NCI-H345 treated with DMSO at 0.1 percent for 48 hours (cell line): ENCODE results near the gene SNAP23.

ENCODE experiments used
- DNase-seq: peaks from one replicate; lab custom pipeline; 2025; ENCODE audit not compliant: unreplicated experiment; lab: John Stamatoyannopoulos, UW

SNAP23 gene

DNA sequence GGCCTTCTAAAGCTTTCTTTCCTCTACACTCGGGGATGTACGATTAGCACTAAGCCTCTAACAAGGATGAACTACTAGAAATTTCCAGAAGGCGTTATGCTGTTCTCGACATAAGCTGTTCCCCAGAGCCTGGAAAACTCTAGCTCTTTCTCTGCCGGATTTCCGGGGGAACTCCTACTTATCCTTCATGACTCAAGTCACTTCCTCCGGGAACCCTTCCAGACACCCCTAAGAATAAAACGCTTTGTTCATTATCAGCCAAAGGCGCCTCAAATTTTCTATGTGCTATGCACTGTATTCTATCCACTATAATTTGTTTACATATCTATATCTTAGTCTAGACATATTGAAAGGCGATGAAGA is 455 bp upstream of the SNAP23 start:
- no peak for DNase-seq

DNA sequence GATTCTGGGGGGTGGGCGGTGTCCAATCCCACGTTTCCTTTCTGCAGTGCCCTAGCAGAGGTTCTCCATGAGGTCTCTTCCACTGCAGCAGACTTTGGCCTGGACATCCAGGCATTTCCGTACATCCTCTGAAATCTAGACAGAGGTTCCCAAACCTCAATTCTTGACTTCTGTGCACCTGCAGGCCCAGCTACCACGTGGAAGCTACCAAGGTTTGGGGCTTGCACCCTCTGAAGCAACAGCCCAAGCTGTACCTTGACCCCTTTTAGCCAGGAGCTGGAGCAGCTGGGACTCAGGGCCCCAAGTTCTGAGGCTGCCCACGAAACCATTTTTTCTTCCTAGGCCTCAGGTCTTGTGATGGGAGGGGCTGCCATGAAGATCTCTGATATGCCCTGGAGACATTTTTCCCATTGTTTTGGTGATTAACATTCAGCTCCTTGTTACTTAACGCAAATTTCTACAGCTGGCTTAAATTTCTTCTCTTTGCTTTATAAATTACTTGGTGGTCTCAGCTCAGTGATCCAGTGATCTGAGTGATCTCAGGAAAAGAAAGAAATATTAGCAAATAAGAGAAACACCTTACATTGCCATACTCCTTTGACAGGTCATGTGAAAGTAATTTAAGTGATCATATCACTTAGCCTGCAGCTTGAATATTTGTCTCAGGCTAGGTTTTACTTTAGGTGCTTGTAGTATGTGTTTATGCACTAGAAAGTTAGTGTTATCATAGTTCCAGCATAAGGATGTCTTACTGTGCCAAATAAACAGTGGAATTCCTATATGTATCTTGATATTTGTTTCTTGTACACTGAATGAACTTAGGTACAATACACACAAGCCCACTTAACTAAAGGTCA is 3.0 kb downstream of the SNAP23 start:
- DNase-seq = no peak

DNA sequence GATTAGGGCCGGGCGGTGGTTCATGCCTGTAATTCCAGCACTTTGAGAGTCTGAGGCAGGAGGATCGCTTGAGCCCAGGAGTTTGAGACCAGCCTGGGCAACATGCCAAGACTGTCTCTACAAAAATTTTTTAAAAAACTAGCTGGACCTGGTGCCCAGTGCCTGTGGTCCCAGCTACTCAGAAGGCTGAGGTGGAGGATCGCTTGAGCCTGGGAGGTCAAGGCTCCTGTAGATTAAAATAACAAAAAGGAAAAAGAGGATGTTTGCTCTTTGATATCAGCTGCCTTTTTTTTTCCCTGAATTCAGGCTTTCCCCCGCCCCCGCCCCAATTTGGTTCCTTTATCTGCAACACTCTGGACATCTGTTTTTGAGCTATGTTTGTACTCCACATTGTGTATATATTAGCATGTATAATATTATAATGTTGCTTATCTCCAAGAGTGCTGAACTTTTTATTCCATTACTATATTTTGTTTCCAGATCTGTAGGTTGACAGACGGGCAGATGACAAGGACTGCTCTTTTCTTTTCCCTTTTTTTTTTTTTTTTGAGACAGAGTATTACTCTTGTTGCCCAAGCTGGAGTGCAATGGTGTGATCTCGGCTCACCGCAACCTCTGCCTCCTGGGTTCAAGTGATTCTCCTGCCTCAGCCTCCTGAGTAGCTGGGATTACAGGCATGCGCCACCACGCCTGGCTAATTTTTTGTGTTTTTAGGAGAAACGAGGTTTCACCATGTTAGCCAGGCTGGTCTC is 4.6 kb downstream of the SNAP23 start:
- no peak for DNase-seq

DNA sequence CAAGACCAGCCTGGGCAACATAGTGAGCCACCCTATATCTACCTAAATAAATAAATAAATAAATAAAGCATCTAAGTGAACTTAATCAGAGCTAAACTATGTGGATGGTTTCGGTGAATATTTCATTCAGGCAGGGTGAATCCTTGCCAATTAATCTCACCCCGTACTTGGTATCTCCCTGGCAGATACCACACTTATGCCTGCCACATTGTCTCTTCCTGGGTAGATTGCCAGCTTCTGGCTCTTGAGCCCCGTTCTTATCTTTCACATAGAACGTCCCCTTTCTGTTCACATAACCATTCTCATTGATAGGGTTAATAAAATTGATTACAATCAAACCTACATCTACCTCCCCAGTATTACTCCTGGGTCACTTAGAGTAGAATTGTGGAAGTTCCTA is 7.0 kb downstream of the SNAP23 start:
- no peak for DNase-seq

DNA sequence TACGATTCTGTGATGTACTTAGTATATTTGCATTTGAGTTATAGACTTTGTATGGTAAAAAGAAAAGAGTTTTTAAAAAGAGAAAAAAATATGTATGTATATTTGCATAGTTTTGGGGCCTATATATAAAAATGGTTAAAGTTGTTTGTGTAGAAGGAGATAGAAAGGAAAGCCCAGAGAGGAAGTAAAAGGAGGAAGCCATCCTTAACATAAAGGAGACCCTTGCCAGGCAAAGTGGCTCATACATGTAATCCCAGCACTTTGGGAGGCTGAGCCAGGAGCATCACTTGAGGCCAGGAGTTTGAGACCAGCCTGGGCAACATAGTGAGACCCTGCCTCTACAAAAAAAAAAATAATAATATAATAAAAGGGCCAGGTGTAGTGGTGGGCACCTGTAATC is 8.4 kb downstream of the SNAP23 start:
- no peak for DNase-seq

DNA sequence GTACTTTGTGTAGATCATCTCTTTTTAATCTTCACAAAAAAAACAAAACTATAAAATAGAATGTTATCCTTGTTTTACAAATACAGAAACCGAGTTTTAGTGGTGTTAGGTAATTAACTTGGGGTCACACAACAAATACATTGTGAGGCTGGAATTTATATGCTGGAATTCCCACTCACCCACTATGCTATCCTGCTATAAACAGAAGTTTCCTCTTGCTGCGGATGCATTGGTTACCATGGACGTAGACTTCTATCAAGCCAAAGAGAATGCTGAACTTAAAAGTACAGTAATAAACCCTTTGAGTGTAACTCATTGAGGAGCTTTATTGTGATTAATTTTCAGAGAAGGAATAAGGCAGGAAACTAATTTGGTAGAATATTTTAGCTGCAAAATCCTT is 9.2 kb downstream of the SNAP23 start:
- DNase-seq = no peak

DNA sequence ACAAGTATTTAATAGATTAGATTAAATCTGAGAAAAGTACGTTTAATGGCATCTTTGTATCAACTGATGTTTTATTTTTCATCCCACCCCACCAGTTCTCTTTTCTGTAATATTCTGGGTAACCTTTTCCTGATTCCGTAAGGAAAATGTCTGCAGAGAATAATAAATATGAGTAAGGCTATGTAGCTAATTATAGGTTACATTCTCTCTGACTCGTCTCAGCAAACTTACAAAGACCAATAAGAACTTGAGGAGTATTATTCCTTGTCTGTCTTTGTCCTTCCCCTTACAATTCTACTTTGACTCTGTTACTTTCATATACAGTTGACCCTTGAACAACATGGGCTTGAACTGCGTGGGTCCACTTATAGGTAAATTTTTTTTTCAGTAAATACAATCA is 12.1 kb downstream of the SNAP23 start:
- no peak for DNase-seq

DNA sequence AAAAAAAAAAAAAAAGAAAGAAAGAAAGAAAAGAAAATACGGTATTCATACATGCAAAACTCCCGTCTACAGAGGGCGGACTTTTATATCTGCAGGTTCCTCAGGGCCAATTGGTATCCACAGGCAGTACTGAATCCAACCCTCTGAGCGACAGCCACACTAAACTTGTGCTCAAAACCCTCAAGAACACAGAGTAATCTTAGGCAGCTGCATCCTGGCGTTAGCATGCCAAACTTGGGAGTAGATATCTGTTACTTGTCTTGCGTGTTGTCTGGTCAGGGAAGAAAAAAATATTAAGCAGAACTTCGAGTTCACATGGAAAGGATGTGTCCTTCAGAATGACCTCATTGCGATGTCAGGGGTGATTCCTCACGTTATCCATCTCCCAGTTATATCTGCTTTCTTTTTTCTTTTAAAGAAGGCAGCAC is 12.8 kb downstream of the SNAP23 start:
- DNase-seq = no peak

DNA sequence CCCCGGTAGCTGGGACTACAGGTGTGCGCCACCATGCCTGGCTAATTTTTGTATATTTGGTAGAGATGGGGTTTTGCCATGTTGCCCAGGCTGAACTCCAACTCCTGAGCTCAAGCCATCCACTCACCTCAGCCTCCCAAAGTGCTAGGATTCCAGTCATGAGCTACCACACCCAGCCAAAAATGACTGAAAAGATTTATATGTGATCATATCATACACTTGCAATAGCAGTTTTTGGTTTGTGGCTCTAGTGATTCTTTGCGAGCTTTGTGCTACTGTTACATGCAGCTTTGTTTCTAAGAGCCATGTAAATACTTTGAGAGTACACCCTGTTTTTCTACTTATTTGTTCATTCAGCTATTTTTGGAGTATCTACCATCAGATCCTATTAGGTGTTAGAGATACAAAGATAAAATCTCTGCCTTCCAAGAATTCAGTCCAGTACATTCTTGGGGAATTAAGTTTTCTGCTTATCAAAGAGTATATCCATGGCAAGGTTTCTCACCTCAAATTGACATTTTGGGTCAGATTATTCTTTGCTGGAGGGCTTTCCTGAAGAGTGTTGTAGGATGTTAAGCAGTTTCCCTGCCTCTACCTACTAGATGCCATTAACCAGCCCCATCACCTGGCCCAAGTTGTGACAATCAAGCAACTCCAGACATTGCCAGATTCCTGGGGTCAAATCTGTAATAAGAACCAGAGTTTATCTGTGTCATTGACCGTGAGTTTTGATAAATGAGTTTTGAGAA is 15.0 kb downstream of the SNAP23 start:
- no peak for DNase-seq

DNA sequence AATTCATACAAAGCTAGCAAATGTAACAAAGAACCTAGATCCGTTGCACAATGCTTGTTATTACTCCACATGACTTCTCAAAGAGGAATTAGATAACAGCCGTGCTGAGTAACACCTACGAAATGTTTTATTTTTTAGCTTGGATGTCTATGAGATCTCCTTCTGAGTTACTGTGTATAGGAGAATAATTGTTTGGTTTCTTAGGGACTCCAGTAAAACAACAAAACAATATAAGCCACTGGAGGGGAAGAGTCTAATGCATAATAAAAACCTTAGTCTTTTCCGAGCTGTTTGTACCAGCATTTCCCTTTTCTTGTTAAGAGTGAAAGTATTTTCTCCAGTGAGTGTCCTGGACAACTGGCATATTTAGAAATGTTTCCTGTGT is 15.6 kb downstream of the SNAP23 start:
- no peak for DNase-seq

DNA sequence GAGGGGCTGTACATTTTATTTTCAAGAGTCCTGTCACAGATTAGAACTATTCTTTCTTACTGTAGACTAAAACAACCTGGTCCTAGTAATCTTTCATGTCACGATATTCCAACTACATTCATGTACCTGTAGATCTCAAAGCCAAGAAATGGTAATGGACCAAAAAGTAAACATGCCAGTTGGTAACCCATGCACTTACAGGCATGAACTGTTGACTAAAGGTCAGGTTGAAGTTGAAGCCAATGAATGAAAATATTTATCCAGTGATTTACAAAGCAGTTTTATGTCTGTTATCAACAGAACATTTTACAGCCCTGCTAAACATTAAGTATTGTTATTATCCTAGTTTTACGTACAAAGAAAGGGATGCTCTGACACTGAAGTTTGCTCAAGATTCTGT is 27.9 kb downstream of the SNAP23 start:
- no peak for DNase-seq

DNA sequence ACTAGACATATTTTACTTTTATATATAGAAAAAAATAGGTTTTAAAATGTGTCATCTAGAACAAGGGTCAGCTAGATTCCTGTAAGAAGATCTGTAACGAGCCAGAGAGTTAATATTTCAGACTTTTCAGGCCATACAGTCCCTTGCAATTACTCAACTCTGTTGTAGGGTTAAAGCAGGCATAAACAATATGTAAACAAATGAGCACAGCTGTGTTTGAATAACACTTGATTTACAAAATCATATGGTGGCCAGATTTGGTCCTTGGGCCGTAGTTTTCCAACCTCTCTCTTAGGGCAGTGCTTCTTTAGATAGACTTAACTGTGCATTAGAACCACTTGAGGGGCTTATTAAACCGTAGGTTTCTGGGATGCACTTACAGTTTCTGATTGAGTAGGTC is 33.5 kb downstream of the SNAP23 start:
- DNase-seq = no peak

DNA sequence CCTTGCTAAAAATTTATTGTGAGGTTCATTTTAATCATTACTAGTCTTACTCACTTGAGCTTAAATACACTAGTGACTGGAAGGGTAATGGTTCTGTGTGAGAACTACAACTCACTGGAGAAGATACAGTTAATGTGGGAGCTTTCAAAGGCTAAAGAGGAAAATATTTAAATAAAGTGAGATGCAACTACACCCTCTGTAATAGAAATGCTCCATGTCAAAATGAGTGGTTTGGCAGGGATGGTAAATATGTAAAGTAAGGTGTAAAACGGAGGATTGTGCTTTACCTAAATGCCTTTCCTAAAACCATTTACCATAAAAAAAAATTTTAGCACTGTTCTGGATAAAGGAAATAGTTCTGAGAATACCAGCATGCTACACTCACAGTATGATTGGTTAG is 37.8 kb downstream of the SNAP23 start:
- no peak for DNase-seq

DNA sequence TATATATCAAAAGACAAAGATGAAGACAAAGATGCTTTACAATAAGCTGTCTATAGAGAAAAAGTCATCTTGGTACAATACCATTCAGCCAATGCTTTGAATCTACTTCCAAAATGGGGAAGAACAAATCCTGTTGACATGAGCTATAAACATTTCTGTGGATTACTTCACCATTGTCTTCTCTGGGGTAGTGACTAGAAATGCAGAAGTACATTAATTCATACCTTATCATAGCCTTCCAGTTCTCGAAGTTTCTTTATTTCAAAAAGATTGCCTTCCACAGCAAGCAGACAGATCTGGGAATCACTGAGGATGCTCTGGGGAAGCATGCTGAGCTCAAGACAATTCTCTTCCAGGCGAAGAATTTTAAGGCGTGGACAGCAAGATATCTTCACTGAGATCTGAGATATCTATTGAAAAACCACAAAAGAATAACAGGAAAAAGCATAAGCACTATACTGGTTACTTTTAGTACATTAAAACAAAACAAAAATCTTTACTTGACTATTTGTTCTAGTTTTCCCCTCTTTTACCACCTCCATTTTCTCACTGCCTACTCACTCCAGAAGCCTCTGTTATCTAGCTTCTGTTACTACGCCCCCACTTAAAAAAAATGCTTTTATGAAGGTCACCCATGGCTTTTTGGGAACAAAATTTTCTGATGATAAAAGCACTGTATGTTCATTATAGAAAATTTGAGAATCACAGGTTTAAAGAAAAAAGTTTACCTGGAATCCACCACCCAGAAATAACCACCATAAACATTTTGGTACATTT is 49.6 kb downstream of the SNAP23 start:
- DNase-seq = no peak

DNA sequence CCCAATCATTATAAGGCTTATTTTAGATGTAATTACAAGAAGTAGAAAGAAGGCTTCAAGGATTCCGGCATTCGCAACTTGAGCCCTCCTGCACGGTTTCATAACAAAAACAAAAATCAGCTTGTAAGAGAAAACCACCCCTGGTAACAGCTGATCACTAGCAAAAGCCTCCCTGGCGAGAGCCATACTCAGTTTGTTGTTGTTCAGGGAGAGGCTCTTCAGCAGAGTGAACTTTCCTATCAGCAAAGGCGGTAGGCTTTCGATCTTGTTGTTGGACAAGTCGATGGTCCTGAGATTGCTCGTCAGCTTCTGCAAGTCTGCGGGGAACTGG is 52.4 kb downstream of the SNAP23 start:
- DNase-seq = peak; percentile 8

DNA sequence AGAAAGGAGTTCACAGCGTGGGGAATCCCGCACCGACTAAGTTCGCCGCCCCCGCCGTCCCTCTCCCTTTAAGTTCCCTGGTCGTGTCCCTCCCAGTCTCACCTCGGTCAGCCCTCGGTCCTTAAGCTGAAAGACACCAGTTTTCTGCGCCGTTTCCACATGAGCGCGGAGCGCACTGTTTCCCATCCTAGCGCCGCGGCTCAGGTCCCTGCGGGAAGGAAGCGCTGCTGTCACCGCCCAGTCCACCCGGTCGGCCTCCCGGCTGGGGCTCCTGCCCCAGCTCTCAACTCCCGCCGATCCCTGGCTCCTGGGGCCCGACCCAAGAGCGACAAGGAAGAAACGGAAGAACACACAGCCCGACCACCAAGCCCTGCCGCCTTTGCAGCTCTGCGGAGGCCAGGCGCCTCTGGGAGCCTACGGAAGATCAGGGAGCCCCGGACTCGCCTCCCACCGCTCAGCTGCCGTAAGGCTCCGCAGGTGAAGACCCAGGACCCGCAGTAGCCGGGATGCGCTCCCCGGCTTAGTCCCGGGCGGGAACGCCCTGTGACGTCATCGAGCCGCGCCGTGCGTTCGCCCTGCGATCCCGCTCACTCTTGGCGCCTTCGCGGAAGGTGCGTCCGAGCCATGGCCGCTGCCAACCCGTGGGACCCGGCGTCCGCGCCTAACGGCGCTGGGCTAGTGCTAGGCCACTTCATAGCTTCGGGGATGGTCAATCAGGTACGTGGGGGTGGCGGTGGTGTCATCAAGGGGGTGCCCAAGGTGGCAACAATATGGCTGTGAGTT is 53.0 kb downstream of the SNAP23 start, which contains the start of the genes HAUS2 and LRRC57:
Gene HAUS2 (plus strand): TSS at position 590 of the 783 bp plus-strand sequence. CDS start 35 bp downstream, at position 625.
Gene LRRC57 (minus strand): TSS at position 545 of the 783 bp plus-strand sequence. CDS start 359 bp downstream, at position 186.
- DNase-seq = peak; percentile 40

DNA sequence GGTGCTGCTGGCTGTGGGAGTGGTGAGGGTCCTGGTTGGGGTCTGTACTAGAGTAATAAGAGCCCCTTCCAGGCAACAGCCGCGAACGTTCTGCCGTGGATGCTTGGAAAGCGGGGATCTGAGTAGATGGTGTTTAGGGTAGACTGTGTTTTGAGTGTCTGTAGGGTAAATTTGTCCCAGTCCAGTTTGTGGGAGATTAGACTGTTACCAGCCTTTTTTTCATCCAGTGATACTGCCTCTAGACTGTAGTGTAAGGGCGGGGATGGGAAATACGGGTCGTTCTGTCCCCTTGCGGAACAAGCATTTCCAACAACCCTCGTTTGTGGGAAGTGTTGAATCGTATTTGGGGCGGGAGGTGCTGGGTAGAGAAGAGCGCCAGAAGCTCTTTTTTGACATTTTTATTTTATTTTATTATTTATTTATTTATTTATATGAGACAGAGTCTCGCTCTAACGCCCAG is 53.6 kb downstream of the SNAP23 start:
- no peak for DNase-seq

DNA sequence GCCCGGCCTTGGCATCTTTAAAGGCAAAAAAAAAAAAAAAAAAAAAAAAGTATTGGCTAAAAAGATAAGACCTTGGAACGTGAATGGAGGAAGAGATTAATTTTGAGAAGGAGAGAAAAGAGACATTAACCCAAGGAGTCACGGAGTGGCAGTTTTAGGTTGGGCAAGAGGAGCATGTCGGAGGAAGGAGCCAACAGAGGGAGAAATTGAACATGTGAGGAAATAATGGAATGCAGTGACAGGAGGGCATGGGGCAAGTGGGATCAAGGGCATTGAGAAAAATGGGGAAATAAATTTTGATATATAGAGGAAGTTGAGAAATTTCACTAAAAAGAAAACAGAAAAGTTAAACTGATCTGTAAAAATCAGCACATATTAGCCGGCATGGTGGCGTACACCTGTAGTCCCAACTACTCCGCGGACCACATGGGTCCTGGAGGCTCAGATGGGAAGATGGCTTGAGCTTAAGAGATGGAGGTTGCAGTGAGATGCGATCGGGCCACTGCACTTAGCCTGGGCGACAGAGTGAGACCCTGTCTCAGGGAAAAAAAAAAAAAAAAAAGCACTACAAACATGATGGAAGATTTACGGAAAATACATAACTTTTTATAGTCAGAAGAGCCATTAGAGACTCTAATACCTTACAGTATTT is 54.4 kb downstream of the SNAP23 start:
- no peak for DNase-seq

DNA sequence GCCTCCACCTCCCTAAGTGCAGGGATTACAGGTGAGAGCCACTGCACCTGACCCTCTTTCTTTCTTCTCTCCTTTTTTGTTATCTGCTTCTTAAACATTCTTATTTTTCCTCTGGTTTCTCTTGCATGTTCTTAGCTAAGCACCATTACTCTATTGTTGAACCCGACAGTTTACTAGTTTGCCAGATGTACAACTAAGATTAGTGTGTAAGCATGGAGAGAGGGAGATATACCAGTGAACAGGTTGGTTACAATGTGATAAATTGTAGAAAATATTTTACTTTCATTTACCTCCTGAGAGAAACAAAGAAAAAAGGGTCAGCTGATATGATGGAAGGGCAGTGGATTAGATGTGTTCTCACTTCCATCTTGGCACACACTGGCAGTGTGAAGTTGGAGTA is 58.1 kb downstream of the SNAP23 start:
- no peak for DNase-seq
